NOMO-1 (cell line): Measurements from ENCODE around the gene NRXN3.

Experiments
- DNase-seq, 2 experiments: peaks; one replicate each; lab custom pipeline; 2025; ENCODE audit not compliant: unreplicated experiment in 2 of 2; lab: John Stamatoyannopoulos, UW

Gene NRXN3

DNA sequence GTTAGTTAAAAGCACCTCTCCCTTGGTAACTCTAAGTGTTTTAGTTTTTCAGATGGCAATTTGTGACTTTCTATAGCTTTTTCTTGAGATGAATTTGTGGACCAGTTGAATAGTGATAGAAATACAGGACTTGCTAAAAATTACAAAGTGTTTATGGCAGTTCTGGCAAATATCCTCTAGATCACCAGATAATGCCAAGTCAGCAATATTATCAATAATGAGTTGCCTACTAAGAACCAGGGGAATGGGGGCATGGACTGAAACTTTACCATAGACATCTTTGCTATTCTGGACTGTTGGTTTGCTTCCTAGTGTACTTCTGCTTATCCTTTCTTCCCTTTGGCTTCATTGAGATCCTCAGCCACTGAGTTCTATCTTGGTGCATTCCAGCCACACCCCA lies 1456.9 kb downstream of the NRXN3 start:
- DNase-seq, result no peak

DNA sequence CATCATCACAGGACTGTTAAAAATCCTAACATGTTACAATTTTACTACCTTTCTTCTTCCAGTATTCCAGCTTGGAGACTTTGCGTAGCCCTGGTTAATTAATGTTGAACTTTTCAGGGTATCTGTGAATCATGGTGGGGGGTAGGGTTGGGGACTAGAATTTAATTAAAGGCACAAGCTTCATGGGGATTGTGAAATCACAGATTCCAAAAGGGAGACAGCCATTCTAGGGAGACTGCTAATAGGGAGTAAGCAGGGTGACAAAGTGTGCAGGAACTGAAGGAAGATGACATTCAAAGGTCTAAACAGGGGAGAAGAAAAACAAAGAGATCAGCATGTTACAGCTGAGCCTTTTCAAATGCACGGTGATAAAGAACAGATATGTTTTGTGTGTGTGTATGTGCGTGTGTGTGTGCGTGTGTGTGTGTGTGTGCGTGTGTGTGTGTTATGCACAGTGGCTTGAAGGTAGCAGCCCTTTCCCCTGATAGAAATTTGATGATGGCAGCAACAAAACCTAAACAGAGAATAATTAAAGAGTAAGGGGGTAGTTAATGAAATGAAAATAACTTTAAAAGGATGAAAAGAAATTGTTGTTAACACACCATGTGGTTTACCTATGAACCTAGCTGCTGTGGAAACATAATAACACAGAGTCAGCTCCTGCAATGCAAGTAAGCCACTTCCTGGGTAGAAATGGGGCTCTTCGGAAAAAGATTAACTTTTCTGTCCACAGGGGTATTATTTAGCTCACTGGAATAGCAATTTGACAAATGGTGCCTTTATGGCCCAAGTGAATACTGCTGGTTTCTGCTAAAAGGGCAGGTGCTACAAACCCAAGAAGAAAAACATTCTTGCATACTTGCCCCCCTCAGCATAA lies 1459.5 kb downstream of the NRXN3 start:
- no peak for DNase-seq

DNA sequence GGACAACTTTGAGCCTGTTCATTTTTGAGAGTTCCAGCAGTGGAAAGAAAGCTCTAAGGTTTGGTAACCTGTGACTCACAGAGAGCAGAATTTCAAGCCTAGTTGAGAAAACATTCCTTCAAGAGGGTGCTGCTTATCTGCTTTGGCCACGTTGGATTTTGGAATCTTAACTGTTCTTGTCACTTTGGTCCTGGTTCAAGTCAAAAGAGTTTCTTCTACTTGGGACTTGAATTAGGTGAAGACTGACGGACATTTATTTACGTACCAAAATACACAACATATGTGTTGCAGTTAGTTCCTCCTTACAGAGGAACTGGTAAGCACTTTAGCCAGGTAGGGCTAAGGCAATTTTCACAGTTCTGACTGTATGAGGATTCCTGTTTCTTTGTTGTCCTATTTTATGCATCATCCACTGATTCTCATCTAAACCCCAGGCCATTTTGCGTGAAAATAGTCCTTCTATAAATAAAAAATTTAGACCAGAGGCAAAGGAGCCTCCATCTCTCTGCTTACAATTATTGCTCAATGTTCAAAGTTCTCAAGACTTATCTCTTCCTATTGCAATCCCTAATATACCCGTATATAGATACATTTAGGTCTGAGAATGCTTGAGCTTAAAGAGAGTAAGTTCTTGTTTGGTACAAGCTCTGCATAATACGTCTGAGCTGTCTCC lies 1460.3 kb downstream of the NRXN3 start:
- DNase-seq, result no peak

DNA sequence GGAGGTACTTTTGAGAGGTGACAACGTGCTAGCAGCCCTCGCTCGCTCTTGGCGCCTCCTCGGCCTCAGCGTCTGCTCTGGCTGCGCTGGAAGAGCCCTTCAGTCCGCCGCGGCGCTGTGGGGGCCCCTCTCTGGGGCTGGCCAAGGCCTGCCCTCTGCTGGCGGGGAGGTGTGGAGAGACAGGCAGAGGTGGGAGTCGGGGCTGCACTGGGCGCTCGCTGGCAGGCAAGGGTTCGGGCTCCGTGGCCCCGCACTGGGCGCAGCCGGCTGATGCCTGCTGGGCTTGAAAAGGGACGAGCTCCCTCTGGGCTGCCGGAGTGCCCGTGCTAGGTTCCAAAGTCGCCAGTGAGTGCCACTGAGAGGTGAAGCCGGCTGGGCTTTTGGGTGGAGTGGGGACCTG lies 1461.1 kb downstream of the NRXN3 start:
- no peak for DNase-seq

DNA sequence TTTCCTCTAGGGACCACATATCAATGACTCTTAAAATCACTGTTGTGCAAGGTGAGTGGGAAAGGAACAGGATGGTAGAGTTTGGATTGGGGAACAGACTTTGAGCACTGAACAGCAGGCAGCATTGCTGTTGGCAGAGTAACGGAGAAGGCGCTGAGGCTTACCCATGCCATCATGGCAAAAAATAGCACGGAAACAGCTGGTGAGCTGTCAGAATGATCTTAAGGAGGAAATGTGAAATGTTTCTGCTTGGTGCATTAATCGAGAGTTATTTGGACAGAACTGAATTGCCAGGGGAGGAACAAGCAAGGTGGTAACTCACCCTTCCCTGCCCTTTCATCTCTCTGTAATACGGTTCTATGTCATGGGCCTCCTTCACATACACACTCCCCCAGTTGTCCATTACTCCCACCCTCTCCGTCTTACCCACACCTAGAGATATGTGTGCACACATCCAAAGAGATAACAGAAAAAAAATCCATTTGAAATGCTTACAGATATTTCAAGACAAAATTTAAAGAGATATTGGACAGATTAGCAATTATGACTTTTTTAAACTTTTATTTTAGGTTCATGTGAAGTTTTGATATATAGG lies 1468.6 kb downstream of the NRXN3 start:
- no peak for DNase-seq

DNA sequence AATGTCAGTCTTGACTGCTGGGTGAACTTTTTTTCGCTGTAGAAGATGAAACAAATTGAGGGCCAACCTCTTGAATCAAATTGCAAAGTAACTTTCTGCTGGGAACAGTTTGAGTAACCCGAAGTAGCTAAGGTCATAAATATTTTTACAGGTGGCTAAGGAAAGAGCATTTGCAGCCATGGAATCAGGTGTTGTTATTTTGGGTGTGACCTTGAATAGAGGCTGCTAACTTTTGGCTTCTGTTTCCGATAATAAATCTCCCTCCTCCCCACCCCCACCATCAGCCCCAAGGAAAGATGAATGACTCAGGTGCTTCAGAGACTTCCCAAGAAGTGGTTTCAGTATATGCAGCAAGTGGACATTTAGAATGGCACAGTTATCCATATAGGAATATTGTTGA lies 1469.4 kb downstream of the NRXN3 start:
- DNase-seq, result no peak

DNA sequence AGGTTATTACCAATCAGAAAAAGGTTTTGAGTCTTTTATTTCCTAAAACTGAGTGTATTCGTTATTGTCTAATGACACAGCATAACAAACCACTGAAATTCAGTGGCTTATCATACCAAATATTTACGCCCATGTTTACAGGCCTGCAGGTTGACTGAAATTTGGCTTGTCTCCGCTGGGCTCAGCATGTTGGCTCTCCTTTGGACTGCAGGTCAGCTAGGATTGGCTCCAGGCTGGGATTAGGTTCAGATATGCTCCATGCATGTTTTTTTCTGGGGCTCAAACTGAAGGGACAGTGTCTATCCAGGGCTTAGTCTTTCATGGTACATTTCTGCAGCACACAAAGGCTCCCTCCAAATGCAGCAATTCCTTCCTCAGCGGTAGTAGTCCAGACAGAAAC lies 1471.2 kb downstream of the NRXN3 start:
- DNase-seq, result no peak

DNA sequence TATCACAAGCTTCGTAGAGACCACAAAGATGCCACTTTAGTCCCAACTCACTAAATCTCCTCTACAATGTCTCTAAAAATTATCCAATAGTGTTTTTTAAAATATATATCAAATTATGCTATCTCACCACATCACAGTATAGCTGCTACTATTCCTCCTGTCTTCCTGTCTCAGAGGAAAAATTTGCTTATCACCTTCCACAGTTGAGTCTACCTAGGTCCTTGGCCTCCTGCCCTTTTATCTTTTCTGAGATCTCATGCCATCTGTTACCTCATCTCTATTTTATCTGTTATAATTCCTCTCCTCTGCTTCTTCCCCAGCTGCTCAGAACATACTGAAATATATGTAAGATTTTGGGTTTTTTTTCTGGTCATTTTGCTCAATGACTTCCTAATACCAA lies 1473.0 kb downstream of the NRXN3 start:
- DNase-seq, result no peak

DNA sequence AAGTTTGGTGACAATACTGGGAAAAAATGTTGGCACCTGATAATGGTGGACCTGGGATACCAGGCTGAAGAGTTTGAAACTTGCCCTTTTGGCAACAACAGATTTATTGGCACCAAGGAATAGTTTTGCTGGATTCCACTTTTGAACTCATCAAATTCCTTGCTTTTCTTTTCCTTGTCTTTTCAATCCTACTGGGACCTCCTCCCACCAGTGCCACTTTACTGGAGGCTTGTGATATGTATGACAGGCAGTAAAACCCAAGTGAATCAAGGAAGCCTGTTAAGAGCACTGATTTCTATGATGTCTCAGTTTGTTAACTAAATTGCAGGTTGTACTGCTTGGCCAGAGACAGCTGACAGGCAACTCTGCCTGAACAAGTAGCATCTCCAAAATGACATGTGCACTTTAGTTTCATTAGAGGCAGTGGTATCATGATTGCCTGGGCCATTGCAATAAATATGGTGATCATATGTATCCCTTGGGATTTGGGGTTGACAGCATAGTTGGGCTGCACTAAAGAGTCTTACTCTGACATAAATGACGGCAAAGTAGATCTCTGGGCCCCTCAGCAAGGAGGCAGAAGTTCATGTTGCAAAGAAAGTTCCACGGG lies 1475.7 kb downstream of the NRXN3 start:
- no peak for DNase-seq

DNA sequence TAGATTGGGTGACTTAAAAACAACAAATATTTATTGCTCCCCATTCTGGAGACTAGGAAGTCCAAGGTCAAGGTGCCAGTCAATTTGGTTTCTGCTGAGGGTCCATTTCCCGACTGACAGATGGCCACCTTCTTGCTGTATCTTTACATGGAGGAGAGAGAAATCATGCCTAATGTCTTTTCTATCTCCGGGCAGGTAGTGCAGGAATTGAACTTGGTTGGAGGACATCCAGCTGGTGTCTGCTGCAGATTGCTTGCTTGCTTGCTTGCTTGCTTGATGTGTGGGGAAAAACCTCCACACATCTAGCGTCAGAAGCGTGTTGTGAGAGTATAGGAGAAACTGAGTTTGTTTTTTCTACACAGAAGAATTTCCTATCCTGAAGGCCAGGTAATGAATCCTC lies 1479.7 kb downstream of the NRXN3 start:
- no peak for DNase-seq

DNA sequence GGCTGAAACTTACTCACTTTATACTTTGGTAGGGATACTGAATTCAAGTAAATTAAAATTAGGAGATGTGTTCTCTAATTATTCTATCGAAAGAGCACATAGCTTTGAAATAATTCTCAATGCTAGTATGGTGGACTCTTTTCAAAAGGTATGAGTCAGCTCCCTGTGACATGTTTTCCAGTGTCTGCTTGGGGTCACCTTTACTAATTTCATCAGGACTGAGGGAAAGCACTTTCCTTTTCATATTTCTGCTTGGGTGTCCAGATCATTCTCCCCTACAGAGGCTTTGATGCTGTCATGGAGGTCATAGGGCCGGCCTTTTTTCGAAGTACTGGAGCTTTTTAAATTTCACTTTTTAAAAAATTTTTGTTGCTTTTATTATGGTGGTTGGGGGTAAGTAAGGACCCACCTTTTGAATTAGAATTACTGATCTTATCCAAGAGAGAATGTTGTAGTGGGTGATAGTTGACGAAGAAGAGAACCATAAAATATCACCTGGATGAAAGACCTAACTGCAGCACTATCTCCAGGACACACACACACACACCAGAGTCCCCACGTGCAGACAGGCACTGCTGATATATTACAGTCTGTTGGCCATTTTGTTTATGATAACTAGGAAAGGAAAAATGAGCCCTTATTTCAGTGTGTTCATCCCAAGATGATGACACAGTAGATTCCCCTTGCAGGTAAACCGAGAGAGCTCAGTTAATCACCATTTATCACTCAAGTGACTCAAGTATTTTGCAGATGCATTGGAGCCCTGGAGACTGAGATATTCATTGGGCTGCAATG lies 1482.5 kb downstream of the NRXN3 start:
- no peak for DNase-seq

DNA sequence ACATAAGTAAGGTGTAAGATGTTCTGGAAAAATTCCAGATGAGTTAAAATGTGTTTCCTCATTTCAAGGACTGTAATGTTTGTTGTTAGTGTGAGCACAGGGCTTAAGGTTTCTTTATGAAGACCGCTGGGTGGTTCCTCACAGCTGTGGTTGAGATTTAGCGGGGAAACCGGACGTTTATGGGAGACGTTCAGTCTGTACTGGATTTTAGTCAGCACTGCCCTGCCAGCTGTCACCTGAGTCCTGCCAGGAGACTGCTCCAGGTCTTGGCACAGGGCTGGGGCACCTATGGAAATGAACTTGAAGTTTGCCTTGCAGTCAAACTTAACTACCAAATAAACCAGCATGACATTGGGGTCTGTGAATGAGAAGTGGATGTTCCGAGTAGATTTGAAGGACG lies 1485.9 kb downstream of the NRXN3 start:
- DNase-seq, result no peak

DNA sequence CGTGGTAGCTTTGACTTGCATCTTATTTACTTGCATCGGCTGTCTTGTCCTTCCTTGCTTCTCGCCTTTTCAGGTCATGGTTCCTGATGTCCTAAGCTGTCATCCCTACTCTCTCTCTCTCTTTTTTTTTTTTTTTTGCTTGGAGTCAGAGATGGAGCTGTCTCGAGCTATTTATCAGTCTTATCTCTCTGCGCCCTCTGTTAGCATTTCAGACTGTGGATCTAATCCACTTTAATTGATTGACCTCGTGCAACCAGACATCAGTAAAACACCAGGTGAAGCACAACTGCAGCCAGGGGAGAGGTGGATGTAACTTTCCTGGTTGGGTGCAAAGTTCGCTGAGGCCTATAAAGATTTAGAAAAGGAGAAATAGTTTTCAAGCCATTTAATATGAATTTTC lies 1486.3 kb downstream of the NRXN3 start:
- no peak for DNase-seq

DNA sequence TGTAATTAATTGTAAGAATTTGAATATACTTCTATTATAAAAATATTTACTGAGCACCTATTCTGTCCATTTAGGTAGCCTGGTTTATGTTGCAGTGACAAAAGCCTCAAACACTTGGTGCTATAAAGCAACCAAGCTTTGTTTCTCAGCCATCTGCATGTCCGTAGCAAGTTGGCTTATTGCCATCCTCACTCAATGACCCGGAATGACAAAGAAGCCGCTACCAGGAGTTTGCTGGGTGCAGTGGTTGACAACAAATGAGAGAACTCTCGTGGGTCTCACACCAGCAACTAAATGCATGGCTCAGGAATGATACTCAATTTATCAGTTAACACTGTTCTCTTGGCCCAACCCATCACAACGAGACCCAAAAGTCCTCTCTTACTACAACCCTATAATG lies 1488.0 kb downstream of the NRXN3 start:
- DNase-seq, result no peak

DNA sequence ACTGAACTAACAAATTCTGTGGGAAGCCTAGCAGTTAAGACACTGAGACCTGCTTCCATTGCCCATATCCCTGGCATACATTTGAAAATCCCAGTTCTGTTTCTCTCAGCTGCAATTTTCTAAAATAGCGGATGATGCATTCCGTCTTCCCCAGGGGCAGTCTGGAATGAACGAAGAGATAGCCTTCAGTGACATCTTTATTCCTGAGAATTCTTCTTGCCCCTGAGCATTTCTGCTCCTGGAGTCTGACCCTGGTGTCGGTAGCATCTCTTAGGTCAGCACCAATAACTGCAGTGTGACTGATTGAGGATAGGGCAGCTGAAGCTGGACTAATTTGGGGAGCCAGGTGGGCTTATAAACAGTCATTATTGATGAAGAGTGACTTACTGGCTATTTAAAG lies 1488.6 kb downstream of the NRXN3 start:
- no peak for DNase-seq

DNA sequence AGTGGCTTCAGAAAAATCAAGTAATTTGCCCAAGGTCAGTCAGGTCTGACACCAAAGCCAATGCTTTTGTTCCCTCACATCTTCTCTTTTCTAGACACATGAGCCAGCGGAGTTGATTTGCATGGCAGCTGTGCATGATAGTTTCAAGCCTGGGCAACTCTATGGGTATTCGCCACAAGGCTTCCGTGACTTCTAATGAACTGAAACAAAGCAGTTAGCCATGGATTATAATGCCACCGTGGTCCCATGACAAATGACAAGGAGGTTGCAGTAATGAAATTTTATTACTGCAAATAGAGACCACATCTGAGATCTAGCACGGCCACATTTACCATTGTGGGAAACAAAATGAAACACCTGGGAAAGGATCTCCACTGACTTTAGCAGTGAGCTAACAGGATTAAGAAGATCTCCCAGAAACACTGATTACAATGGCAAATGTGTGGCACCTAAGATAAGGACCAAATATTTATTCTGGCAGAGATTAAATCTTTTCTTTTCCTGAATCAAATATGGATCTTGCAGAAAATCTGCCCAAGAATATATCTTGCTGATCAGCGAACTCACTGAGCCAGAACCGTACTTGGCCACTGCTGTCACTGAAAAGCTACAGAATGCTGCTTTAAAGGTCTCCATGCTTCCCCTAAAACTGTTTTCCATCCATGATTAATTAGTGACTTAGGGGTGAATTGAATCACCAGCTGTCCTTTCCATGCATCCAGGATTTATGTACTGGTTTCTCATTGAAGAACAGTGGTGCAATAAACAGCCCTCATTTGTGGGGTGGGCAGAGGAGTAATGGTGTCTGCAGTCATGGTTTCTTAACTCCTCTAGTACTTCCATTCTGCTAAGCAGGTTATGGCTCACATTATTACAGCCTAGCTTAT lies 1490.1 kb downstream of the NRXN3 start:
- DNase-seq, result no peak

DNA sequence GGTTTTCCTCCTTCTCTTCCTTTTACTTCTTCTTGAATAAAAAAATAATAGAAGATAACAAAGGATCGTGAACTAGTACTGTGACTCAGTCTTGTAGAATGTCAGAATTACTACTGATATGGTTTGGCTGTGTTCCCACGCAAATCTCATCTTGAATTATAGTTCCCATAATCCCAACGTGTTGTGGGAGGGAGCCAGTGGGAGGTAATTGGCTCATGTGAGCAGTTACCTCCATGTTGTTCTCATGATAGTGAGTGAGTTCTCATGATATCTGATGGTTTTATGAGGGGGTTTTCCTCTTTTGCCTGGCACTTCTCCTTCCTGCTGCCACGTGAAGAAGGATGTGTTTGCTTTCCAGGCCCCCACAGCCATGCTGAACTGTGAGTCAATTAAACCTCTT lies 1491.6 kb downstream of the NRXN3 start:
- DNase-seq, result no peak

DNA sequence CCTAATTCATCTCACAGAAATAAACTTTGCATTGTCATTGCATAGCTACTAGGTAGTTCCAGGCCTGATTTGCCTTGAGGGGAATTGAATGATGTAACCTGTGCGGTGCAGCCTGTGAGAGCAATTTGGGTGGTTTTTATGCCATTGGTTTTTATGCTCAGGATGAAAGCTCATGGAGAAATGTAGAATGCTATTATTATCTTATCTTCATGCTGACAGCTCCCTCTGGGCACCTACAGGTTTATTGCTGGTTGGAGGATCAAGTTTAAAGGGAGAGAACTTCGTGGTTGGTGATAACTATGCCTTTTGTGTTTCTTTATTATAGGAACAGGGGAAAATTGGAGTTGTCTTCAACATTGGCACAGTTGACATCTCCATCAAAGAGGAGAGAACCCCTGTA lies 1493.3 kb downstream of the NRXN3 start:
- DNase-seq, result no peak

DNA sequence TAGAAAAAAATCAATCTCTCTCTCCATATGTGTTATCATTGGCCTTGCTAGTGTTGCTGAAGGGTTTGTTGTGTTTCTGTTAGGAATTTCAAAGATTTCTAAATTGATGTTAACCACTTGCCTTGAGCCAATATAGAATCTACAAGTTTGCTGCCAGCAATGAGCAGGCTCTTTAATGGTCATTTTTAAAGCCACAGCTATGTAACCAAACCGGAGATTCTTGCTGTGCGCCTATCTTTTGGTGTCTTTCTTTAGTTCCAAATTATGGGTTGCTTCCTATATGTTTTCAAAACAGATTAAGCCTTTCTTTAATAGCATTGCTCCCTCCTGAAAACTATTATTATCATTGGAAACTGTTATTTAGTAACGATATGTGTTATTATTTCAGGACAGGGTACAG lies 1495.4 kb downstream of the NRXN3 start:
- no peak for DNase-seq

DNA sequence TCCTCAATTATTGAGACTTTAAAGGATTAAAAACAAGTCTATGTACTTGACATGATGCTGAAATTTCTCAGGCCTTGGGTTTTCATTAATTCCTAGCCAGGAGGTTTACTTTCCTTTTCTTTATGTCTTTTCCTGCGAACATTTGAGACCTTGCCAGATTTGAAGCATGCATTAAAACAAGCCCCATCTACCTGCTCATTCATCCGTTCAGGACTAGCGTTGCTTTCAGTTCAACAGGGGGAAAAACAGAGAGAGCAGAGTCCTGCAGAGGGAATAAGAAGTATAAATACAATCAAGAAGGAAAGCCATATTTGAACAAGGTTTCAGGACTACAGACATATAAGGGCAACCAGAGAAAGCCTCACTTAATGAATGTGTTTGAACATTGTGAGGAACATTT lies 1498.8 kb downstream of the NRXN3 start:
- DNase-seq, result no peak
